ENCODE results near the gene YAE1. TPM values are rescaled to one million over a fixed set of nuclear protein-coding genes. Genes with fewer than 3 reads are reported as not detected.

YAE1 gene
- total and polyA plus RNA-seq, 2 of the 8 experiments (the other 6 are each of a cell fraction or from before 2014, with no cell fraction given) = 24.1 to 38.0 TPM

GRCh38 chr7:39540320-39540719 is 25.9 kb upstream of the YAE1 start:
- H3K18ac ChIP-seq (ENCODE audit: extremely low read depth, low read length) = no peak overlapping the region
- H3K27me3 ChIP-seq (replicated peaks in 1 of 4; ENCODE audit: control insufficient read depth in 3 of 4, extremely low read depth in 1 of 4, insufficient read depth in 3 of 4, low read length in 3 of 4) = no peaks in the 10 kb centered on the region
- no peak overlapping the region for H4K91ac ChIP-seq (replicated peaks; ENCODE audit: insufficient read length, low read length)
- no peak overlapping the region for H2BK12ac ChIP-seq (ENCODE audit: low read depth, low read length)
- H4K8ac ChIP-seq (ENCODE audit: extremely low read depth, insufficient read depth, low read length) = no peak overlapping the region
- 91% methylated on average over 7 of the region's 7 CpGs; no CpG with 5 or more reads in 1 of the 2 experiments for WGBS, 2 experiments (ENCODE audit: extremely low coverage in 1 of 2, insufficient coverage in 1 of 2, insufficient read length in 1 of 2, insufficient replicate concordance in 2 of 2, low coverage in 1 of 2, low lambda C conversion rate in 2 of 2, missing lambda C conversion rate in 1 of 2)
- H3K79me1 ChIP-seq (ENCODE audit: low read depth, low read length) = no peaks in the 10 kb centered on the region; the same call in 1 of the 2 replicates
- H3K4me1 ChIP-seq (replicated peaks in 1 of 4; ENCODE audit: control insufficient read depth in 3 of 4, insufficient read depth in 4 of 4, low read length in 3 of 4) = peaks cover 0 to 2% (median 2%) of the 10 kb centered on the region in 4 experiments; a peak in 3 of 7 replicates
- H3K9ac ChIP-seq (replicated peaks in 1 of 4; ENCODE audit: extremely low read depth in 1 of 4, low read depth in 3 of 4, low read length in 3 of 4) = no peak overlapping the region
- no peak overlapping the region for H3K27ac ChIP-seq (ENCODE audit: low read depth, low read length)
- no peak for FAIRE-seq
- no peak overlapping the region for H4K5ac ChIP-seq (ENCODE audit: insufficient read length, low read depth, low read length)
- H3K4me3 ChIP-seq (ENCODE audit: extremely low read depth in 1 of 4, insufficient read depth in 2 of 4, low read depth in 3 of 4, low read length in 4 of 4) = no peak overlapping the region
- H3K4ac ChIP-seq (replicated peaks; ENCODE audit: insufficient read length, low read depth, low read length) = no peak overlapping the region
- H2AK5ac ChIP-seq (ENCODE audit: low read depth, low read length) = no peak overlapping the region
- 0 out of 4 replicates have a peak overlapping the region, but pooled peaks of 1 of the 2 experiments have one; percentile 14 for H3K4me2 ChIP-seq (ENCODE audit: insufficient read depth in 1 of 2, low read depth in 2 of 2, low read length in 2 of 2)
- H2BK5ac ChIP-seq (ENCODE audit: low read depth, low read length) = no peak overlapping the region
- no peak overlapping the region for H3K14ac ChIP-seq (ENCODE audit: insufficient read length)
- CTCF ChIA-PET (ENCODE audit: partially characterized antibody) = interaction anchor here (1.2 to 1.3 kb wide), 2 partner anchors 20 to 270 kb away, joined by 3 read pairs; no protein-coding TSS in a partner anchor
- no peak for TF ChIP-seq POLR2AphosphoS5 (IDR thresholded peaks at IDR 0.05; ENCODE audit: low read depth, low read length)
- H2BK15ac ChIP-seq (ENCODE audit: low read length) = peak overlapping the region; percentile 61; the same call in 1 of the 2 replicates
- POLR2A ChIA-PET (ENCODE audit: partially characterized antibody) = no interaction called here
- no peak for DNase-seq (ENCODE audit: low read depth in 1 of 2, low spot score in 2 of 2)
- peak overlapping the region; percentile 43; the same call in 1 of the 2 replicates for H2BK20ac ChIP-seq (ENCODE audit: low read length)
- 0 out of 2 replicates have a peak overlapping the region, but pooled peaks have one; percentile 82 for H2AFZ ChIP-seq (ENCODE audit: low read length)
- H4K20me1 ChIP-seq (replicated peaks in 1 of 2; ENCODE audit: control insufficient read depth in 1 of 2, insufficient read depth in 2 of 2, low read length in 2 of 2) = no peaks in the 10 kb centered on the region
- no peak overlapping the region for H2BK120ac ChIP-seq (replicated peaks; ENCODE audit: low read depth, low read length)
- no peaks in the 10 kb centered on the region for H3K79me2 ChIP-seq (ENCODE audit: control insufficient read depth in 1 of 2, insufficient read depth in 2 of 2, low read length in 2 of 2)
- H3K56ac ChIP-seq (replicated peaks; ENCODE audit: insufficient read length, low read depth, low read length) = no peak overlapping the region
- no peak overlapping the region for H3K23ac ChIP-seq (ENCODE audit: insufficient read length)
- H3K23me2 ChIP-seq (ENCODE audit: low read depth, low read length) = no peaks in the 10 kb centered on the region
- no peaks in the 10 kb centered on the region for H3K36me3 ChIP-seq (ENCODE audit: control insufficient read depth in 2 of 4, insufficient read depth in 4 of 4, low read length in 3 of 4)
- no peaks in the 10 kb centered on the region for H3K9me3 ChIP-seq (ENCODE audit: insufficient read depth in 2 of 2, low read depth in 1 of 2, low read length in 1 of 2)
